ENCODE data around the gene EPHA6. TPM values are rescaled to one million over a fixed set of nuclear protein-coding genes. Genes with fewer than 3 reads are reported as not detected.

EPHA6 gene
- total and polyA plus RNA-seq, 2 donors (not counting 3 experiments of a cell fraction or from before 2014, with no cell fraction given), result not detected

DNA sequence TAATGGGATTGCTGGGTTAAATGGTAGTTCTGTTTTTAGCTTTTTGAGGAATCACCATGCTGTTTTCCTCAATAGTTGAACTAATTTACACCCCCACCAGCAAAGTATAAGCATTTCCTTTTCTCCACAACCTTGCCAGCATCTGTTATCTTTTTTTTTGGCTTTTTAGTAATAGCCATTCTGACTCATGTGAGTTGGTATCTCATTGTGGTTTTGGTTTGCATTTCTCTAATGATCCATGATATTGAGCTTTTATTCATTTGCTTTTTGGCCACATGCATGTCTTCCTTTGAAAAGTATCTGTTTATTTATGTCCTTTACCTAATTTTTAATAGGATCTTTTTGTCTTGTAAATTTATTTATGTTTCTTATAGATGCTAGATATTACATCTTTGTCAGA lies 288.2 kb downstream of the EPHA6 start:
- Histone ChIP-seq H3K79me2 (ENCODE audit: control insufficient read depth, insufficient read depth, low read length) (no peaks in the 10 kb centered on the region), H3K27ac (ENCODE audit: insufficient read depth, low read depth, low read length) (no peak overlapping the region), H3K4me1 (ENCODE audit: control insufficient read depth, extremely low read depth, insufficient read depth, low read length) (no peaks in the 10 kb centered on the region), H3K9me3 (replicated peaks; ENCODE audit: control insufficient read depth, insufficient read depth, low read length) (peaks cover 2% of the 10 kb centered on the region), H4K20me1 (replicated peaks; ENCODE audit: control insufficient read depth, extremely low read depth, insufficient read depth, low read length) (no peaks in the 10 kb centered on the region), H3K27me3 (ENCODE audit: control insufficient read depth in 2 of 2, insufficient read depth in 2 of 2, low read length in 2 of 2) (no peaks in the 10 kb centered on the region), H3K36me3 (ENCODE audit: control insufficient read depth in 2 of 2, extremely low read depth in 1 of 2, insufficient read depth in 2 of 2, low read length in 2 of 2) (no peaks in the 10 kb centered on the region), H3K4me2 (ENCODE audit: insufficient read depth, low read length) (no peak overlapping the region), H3K9me1 (replicated peaks; ENCODE audit: control insufficient read depth, extremely low read depth, insufficient read depth, low read length) (no peaks in the 10 kb centered on the region), H3K4me3 (replicated peaks in 1 of 3; ENCODE audit: insufficient read depth in 1 of 3, low read depth in 1 of 3, low read length in 3 of 3) (no peak overlapping the region), H3K9ac (replicated peaks; ENCODE audit: extremely low read depth, insufficient read depth, low read length) (no peak overlapping the region), H2AFZ (ENCODE audit: low read depth, low read length) (no peak overlapping the region)
- ChIA-PET CTCF (no interaction called here), POLR2A (no interaction called here)
- FAIRE-seq, result no peak
- dilution Hi-C loops (cut with MboI; ENCODE audit: extremely low pct_ligation_motif_present, low sequenced_read_pairs) (no loop called here), intact Hi-C loops (cut with micrococcal nuclease) (no loop called here)
- TF ChIP-seq POLR2AphosphoS5 (IDR thresholded peaks at IDR 0.05; ENCODE audit: insufficient read depth, low read depth, low read length), result no peak
- DNase-seq (ENCODE audit: low read depth, low spot score), result no peak
- BruUV-seq (replicated peaks), result no TSS peak

DNA sequence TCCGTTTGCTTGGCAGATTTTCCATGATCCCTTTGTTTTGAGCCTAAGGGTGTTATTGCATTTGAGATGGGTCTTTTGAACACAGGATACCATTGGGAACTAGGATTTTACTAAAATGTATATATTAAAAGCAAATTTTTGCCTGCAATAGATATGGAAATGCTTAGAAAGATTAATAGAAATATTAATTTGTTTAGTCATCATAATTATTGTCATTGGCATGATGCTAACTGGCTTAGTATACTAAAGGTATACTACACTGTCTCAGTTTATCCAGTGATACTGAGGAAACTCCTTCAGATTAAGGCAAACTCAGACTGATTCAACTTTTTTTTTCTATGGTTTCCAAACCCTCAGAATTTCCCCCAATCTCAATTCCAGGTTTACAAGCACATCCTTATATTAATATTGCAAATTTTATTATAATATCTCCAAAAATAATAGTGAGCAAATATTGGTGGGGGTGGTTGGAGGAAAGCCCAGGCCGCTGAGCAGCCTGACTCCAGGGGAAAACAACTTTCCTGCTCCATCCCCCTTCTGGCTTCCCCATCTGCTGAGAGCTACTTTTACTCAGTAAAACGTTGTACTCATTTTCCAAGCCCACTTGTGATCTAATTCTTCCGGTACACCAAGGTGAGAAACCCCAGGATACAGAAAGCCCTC lies 291.7 kb downstream of the EPHA6 start:
- Histone ChIP-seq H3K79me2 (ENCODE audit: control insufficient read depth, insufficient read depth, low read length) (no peaks in the 10 kb centered on the region), H4K20me1 (replicated peaks; ENCODE audit: control insufficient read depth, extremely low read depth, insufficient read depth, low read length) (no peaks in the 10 kb centered on the region), H3K9me3 (replicated peaks; ENCODE audit: control insufficient read depth, insufficient read depth, low read length) (peaks cover 2% of the 10 kb centered on the region), H3K4me3 (replicated peaks in 1 of 3; ENCODE audit: insufficient read depth in 1 of 3, low read depth in 1 of 3, low read length in 3 of 3) (no peak overlapping the region), H3K4me1 (ENCODE audit: control insufficient read depth, extremely low read depth, insufficient read depth, low read length) (no peaks in the 10 kb centered on the region), H3K4me2 (ENCODE audit: insufficient read depth, low read length) (no peak overlapping the region), H3K27ac (ENCODE audit: insufficient read depth, low read depth, low read length) (no peak overlapping the region), H2AFZ (ENCODE audit: low read depth, low read length) (no peak overlapping the region), H3K9ac (replicated peaks; ENCODE audit: extremely low read depth, insufficient read depth, low read length) (no peak overlapping the region), H3K27me3 (ENCODE audit: control insufficient read depth in 2 of 2, insufficient read depth in 2 of 2, low read length in 2 of 2) (no peaks in the 10 kb centered on the region), H3K9me1 (replicated peaks; ENCODE audit: control insufficient read depth, extremely low read depth, insufficient read depth, low read length) (no peaks in the 10 kb centered on the region), H3K36me3 (ENCODE audit: control insufficient read depth in 2 of 2, extremely low read depth in 1 of 2, insufficient read depth in 2 of 2, low read length in 2 of 2) (no peaks in the 10 kb centered on the region)
- DNase-seq (ENCODE audit: low read depth, low spot score) (no peak), FAIRE-seq (no peak)
- no TSS peak for BruUV-seq (replicated peaks)
- dilution Hi-C loops (cut with MboI; ENCODE audit: extremely low pct_ligation_motif_present, low sequenced_read_pairs), result no loop called here
- POLR2A ChIA-PET, result no interaction called here
- intact Hi-C loops (cut with micrococcal nuclease), result no loop called here
- CTCF ChIA-PET, result no interaction called here
- TF ChIP-seq EZH2 (IDR thresholded peaks at IDR 0.05; ENCODE audit: borderline replicate concordance, low read depth, low read length, severe bottlenecking) (no peak), FOS (IDR thresholded peaks at IDR 0.05; ENCODE audit: borderline replicate concordance, insufficient read depth, low read length) (no peak), MYC (IDR thresholded peaks at IDR 0.05; ENCODE audit: low read depth, low read length) (no peak)
- TF ChIP-seq, protein P1, sequence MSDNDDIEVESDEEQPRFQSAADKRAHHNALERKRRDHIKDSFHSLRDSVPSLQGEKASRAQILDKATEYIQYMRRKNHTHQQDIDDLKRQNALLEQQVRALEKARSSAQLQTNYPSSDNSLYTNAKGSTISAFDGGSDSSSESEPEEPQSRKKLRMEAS (IDR thresholded peaks at IDR 0.05; ENCODE audit: insufficient read depth, insufficient read length), result no peak

All from endothelial cell of umbilical vein (primary cell).